Measurements from ENCODE around the gene PSEN1.
A peak's percentile ranks its signal among the peaks of the same experiment; 100 is the strongest.

The PSEN1 gene

GRCh38 chr14:73255693-73256225, 119.5 kb downstream of the PSEN1 start:
- no peak for DNase-seq

GRCh38 chr14:73258076-73258475, 121.8 kb downstream of the PSEN1 start:
- DNase-seq, result no peak

- DNase-seq, result no peak
Measured at GRCh38 chr14:73258845-73259611, 122.7 kb downstream of the PSEN1 start.

GRCh38 chr14:73259837-73260236, 123.5 kb downstream of the PSEN1 start:
- no peak for DNase-seq

- no peak for DNase-seq
Measured at GRCh38 chr14:73260574-73260973, 124.3 kb downstream of the PSEN1 start.

- DNase-seq, result no peak
Measured at GRCh38 chr14:73261075-73261474, 124.8 kb downstream of the PSEN1 start.

- DNase-seq, result no peak
Measured at GRCh38 chr14:73261520-73262426, 125.5 kb downstream of the PSEN1 start.

GRCh38 chr14:73262427-73263183, 126.3 kb downstream of the PSEN1 start:
- no peak for DNase-seq

- no peak for DNase-seq
Measured at GRCh38 chr14:73263606-73264005, 127.3 kb downstream of the PSEN1 start.

- no peak for DNase-seq
Measured at GRCh38 chr14:73264080-73264884, 128.0 kb downstream of the PSEN1 start.

GRCh38 chr14:73264885-73265720, 128.8 kb downstream of the PSEN1 start:
- no peak for DNase-seq

GRCh38 chr14:73265721-73266046, 129.4 kb downstream of the PSEN1 start:
- DNase-seq, result no peak

GRCh38 chr14:73266317-73266716, 130.0 kb downstream of the PSEN1 start:
- DNase-seq, result no peak

- DNase-seq, result no peak
Measured at GRCh38 chr14:73267474-73267873, 131.2 kb downstream of the PSEN1 start.

- peak; percentile 22 for DNase-seq
Measured at GRCh38 chr14:73269729-73270531, 133.6 kb downstream of the PSEN1 start.

- no peak for DNase-seq
Measured at GRCh38 chr14:73272393-73272792, 136.1 kb downstream of the PSEN1 start.
